HG02938 (cell line): Measurements from ENCODE around the gene SLC22A7.

Experiments used
- ATAC-seq: cut with Tn5 transposase; IDR thresholded peaks from one replicate; pipeline ENCODE4 v1.9.1; 2021; ENCODE audit warnings: mild to moderate bottlenecking, moderate library complexity; ENCODE audit not compliant: unreplicated experiment

SLC22A7 gene, protein sequence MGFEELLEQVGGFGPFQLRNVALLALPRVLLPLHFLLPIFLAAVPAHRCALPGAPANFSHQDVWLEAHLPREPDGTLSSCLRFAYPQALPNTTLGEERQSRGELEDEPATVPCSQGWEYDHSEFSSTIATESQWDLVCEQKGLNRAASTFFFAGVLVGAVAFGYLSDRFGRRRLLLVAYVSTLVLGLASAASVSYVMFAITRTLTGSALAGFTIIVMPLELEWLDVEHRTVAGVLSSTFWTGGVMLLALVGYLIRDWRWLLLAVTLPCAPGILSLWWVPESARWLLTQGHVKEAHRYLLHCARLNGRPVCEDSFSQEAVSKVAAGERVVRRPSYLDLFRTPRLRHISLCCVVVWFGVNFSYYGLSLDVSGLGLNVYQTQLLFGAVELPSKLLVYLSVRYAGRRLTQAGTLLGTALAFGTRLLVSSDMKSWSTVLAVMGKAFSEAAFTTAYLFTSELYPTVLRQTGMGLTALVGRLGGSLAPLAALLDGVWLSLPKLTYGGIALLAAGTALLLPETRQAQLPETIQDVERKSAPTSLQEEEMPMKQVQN

DNA sequence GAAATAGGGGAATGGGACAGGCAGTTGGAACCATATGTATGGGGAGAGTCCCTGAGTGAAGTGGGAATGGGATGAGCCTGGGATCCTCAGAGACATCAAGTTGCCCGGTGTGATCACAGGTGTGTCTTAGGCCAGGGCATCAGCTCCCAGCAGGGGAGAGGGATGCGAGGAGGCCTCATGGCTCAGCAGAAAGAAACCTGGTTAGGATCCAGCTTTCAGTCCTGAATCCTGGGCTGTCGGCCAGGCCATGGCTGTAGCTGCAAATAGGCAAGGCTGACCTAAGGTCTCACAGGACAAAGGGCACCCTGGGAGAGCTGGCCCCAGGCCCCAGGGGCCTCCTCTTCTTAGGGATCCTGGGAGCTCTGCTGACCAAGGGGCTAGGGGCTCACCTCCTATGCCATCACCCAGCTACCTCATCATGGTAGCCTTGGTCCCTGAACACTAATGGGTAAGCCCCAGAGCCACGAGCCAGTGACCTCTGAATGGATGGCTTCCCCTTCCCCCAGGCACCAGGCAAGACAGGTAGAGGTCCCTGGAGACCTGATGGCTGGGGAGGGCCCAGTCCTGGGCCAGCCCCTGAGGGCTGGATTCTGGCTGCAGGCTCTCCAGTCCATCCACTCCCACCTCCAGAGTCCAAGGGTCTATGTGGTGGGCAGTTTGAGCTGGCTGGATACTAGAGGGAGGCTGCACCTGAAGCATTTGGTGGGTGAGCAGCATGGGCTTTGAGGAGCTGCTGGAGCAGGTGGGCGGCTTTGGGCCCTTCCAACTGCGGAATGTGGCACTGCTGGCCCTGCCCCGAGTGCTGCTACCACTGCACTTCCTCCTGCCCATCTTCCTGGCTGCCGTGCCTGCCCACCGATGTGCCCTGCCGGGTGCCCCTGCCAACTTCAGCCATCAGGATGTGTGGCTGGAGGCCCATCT, at the start of gene SLC22A7:
Gene SLC22A7, plus strand, starts transcription at position 617 of the 921 bp plus-strand sequence. Its CDS starts 99 bp downstream, at position 716.
- no peak for ATAC-seq

DNA sequence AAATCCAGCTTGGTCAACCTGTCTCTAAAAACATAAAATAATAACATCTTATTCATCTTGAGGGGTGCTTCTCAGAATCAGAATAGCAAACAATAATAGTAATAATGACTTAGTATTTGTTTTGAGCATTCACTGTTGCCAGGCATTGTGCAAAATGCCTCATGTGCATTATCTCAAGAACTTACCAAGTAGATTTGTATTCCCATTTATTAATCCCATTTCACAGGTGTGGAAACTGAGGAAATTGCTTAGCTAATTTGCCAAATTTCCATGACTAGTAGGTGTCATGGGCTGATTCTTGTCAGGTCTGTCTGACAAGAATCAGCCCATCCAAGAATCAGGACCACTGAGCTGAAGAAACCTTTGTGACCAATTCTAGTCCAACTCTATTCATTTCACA, 49.3 kb upstream of the SLC22A7 start:
- no peak for ATAC-seq

DNA sequence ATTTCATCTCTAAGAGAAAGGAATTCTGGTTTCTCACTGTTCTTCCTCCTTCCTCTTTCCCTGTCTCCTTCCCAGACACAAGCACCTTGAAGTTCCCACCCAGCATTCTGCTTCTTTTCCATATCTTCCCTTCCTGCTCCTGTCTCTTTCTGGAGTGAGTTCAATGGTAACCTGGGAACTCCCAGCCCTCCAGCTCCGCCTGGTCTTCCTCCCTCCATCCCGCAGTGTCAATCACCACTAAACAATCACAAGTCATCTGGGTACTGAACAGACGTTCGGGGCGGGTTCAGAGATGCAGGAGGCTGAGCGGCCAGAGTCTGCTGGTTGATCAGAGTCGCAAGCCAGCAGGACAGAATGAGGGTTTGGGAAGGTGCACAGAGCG, 47.1 kb upstream of the SLC22A7 start:
- no peak for ATAC-seq

DNA sequence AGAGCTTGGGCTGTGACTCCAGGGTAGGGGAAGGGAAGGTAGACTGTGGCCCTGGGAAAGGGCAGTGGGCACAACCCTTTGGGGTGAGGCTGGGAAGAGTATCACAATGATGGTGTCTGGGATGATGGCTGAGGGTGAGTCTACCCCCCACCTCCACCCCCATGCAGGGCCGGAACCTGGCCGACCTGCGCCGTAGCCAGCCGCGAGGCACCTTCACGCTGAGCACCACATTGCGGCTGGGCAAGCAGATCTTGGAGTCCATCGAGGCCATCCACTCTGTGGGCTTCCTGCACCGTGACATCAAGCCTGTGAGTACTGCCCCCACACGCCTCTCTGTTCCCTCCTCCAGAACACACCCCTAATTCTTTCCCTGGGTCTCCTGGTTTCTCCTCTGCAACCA, 44.7 kb upstream of the SLC22A7 start:
- ATAC-seq: no peak

DNA sequence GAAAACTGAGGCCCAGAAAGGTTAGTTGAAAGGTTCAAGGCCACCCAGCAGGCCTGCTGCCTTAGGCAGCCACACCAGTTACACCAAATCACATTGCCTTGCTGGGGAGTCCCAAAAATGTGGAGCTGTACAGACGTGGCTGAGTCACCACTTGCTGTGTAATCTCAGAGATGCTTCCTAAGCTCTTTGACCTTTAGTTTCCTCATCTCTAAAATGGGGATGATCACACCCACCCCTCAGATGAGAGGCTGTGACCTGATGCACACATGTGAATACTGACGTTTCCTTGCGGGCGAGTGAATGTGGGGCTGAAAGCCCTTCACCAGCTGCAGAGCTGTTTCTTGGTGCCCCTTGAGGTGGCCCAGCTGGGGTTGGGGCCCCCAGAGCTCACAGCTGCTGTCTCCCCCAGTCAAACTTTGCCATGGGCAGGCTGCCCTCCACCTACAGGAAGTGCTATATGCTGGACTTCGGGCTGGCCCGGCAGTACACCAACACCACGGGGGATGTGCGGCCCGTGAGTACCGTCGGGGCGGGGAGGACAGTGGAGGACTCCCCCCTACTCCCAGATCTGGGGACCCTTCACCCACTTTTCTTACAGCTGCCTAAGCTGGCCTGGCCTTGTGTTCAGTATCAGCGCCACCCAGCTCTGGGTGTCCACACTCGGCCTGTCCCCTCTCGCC, 43.8 kb upstream of the SLC22A7 start:
- ATAC-seq: no peak

DNA sequence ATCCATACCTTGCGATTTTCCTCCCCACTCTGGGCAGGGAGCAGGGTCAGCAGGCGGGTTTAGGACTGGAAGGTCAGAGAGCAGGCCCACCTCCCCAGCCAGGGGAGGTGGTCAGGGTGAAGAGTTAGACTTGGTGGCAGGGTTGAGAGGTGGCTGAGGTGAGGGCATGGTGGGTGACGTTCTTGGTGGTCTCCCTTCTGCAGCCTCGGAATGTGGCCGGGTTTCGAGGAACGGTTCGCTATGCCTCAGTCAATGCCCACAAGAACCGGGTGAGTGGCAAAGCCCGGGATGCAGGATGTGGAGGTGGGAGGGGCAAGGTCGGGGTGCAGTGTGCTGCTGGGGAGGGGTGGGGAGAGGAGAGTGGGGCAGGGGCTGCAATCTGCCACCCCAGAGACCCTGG, 43.2 kb upstream of the SLC22A7 start:
- no peak for ATAC-seq

DNA sequence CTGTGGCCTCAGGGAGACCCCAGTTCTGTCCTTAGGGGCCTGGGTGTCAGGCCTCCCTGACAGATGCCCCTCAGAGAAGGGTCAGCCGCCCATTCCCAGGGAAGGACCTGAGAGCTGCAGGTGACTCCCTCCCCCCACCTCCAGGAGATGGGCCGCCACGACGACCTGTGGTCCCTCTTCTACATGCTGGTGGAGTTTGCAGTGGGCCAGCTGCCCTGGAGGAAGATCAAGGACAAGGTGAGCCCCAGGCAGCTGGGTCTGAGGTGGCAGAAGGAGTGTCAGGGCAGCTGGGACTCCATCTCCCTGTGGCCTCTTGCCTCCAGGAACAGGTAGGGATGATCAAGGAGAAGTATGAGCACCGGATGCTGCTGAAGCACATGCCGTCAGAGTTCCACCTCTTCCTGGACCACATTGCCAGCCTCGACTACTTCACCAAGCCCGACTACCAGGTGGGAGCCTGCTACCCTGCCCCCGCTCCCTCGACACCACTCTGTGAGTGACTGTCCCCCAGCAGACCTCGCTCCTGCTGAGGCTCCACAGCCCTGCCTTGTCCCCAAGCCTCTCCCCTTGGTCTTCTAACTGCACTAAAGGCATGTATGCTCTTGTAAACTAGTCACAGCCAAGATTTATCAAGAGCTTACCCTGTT, 42.5 kb upstream of the SLC22A7 start:
- no peak for ATAC-seq

DNA sequence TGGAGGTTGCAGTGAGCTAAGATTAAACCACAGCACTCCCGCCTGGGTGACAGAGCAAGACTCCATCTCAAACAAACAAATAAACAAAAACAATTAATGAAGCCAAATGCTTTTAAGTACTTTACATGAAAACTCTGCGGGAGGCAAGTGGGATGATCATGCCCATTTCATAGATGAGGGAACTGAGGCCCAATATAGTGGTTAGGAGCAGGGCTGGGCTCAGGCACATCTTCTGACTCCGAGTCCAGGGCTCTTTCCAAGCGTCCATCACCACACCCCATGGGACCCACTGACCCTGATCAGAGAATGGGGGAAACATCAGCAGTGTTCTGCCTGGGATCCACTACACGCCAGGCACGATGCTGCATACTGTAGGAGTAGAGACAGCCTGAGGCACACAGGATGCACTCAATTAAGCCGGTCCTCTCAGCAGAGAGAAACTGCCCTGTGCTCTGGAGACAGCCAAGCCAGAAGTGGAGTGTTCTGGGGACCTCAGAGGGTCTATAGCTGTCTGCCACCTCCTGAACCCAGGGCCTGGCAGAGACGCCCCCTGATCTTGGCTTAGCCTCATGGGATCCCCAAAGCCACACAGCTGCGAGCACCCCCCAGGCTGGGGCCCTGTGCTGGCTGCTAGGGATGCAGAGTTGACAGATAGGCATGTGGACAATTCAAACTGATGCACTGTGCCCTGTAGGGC, 41.2 kb upstream of the SLC22A7 start:
- ATAC-seq: no peak

DNA sequence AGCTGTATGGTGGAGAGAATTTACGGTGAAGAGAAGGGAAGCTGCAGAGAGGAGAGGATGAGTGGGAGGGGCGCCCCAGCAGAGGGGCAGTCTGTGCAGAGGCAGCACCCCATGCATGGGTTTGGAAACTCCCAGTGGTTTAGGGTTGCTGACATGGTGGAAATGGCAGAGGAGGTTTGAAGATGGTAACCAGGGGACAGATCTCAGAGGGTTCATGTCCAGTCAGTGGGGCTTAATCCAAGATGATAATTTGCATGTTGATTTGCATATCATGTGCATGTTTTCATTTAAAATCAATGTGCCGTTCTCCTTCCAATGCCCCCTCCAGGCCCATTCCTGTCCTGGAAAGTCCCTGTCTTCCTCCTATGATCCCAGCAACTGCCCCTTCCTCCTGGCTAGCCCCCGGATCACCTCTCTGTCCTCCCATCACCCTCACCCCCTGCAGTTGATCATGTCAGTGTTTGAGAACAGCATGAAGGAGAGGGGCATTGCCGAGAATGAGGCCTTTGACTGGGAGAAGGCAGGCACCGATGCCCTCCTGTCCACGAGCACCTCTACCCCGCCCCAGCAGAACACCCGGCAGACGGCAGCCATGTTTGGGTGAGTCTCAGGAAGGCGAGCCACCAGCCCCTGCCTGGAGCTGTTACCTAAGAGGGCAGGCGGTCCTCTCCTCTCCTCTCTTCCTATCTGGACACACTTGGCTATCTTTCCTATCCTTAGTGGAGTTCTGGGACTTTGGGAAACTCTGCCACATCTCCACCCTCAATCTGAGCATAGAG, 40.5 kb upstream of the SLC22A7 start:
- no peak for ATAC-seq

DNA sequence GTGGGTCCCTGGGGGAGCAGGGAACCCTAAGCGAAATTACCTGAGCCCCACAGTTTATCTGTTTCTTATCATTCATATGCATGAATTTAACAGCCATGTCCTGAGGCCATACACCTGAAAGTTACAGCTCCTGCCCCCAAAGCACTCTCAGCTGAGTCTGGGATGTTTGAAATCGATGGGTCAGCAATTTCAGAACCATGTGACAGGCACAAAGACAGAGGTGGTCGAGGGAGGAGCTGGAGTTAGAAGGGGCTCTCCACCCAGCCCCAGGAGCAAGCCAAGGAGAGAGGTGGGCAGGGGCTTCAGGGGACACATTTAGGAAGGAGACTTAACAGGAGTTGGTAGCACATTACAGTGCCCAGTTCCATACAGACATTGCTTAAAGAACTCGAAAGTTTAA, 39.9 kb upstream of the SLC22A7 start:
- ATAC-seq: no peak

DNA sequence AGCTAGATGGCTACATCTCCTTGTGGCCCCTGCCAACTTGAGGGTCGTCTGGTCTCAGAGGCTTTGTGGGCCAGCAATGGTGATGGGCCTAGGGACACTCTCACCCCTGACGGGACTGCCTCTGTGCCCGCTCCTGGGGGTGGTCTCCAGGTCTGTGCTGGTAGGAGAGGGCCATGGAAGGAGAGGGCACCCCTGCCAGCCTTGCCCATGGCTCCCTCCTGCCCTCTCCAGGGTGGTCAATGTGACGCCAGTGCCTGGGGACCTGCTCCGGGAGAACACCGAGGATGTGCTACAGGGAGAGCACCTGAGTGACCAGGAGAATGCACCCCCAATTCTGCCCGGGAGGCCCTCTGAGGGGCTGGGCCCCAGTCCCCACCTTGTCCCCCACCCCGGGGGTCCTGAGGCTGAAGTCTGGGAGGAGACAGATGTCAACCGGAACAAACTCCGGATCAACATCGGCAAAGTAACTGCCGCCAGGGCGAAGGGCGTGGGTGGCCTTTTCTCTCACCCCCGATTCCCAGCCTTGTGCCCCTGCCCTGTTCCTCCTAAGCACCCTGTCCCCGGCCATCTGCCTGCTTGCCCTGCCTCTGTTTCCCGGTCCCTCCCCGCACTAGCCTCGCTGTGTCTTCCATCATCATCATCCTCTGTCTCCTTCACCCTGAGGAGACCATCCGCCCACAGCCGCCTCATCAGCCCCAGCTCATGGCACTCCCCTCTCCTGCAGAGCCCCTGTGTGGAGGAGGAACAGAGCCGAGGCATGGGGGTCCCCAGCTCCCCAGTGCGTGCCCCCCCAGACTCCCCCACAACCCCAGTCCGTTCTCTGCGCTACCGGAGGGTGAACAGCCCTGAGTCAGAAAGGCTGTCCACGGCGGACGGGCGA, 39.0 kb upstream of the SLC22A7 start:
- ATAC-seq: no peak

DNA sequence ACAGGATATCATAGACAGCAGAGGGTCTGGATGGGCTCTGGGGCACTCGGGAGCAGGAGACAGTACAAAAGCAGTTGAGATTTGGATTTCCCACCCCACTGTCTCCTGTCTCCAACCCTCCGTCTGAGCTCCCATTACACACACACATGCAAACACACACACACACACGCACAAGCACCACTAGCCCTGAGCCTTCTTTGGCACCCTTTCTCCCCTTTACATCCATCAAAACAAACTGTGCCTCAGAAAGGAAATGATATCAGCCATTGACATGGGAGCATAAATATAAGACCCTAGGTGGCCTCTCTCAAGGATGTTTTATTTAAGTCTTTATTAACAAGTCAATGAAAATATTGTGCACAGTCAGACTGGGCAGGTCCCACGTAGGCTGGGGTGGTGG, 37.3 kb upstream of the SLC22A7 start:
- no peak for ATAC-seq

DNA sequence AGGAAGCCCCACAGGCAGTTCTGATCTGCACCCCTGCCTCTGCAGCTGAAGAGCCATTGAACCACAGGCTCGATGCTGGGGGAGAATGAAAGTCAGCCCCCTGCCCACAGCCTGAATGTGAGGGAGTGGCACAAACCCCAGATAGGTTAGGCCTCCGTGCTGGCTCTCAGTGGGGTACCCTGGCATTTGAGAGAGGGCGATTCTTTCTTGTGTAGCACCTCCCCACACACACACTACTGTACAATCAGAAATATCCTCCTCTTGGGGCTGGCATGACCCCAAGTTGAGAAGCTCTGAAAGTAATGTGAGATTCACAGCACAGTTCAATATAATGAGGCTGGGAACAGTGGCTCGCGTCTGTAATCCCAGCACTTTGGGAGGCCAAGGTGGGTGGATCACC, 36.9 kb upstream of the SLC22A7 start:
- no peak for ATAC-seq

DNA sequence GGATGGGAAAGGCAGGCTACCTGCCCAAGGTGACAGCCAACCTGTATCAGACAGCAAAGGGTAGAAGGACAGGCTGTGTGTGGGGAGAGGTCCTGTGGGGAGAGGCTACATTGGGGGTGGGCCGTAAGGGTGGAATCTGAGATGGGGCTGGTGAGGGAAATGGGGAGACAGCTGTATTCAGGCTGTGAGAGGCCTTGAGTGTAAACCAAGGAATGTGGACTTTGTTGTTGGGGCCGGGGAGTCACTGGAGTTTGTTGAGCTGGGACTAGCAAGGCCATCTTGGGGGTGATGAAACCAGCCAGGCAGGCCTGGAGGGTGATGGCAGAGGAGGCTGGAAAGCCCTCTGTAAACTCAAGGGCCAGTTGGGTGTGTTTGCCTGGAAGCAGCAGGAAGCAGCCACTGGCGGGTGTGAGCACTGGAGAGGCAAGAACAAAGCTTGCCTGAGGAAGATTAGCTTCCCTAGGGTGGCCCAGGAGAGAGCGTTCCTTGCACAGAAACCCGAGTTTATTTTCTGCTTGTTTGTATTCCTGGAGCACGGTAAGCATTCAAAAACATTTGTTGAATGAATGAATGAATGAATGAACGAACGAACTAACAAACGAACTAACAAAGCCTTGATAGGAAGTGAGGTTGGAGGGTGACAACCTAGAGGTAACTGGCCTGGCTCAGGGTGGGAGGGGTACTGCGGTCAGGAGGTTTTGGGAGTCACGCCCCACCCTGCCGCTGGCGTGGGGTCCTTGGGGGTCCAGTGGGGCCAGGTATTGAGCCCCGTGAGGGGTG, 35.9 kb upstream of the SLC22A7 start:
- ATAC-seq: no peak

DNA sequence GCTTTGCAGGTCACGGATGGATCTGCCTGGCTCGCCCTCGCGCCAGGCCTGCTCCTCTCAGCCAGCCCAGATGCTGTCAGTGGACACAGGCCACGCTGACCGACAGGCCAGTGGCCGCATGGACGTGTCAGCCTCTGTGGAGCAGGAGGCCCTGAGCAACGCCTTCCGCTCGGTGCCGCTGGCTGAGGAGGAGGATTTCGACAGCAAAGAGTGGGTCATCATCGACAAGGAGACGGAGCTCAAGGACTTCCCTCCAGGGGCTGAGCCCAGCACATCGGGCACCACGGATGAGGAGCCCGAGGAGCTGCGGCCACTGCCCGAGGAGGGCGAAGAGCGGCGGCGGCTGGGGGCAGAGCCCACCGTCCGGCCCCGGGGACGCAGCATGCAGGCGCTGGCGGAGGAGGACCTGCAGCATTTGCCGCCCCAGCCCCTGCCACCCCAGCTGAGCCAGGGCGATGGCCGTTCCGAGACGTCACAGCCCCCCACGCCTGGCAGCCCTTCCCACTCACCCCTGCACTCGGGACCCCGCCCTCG, 35.2 kb upstream of the SLC22A7 start:
- ATAC-seq: no peak

DNA sequence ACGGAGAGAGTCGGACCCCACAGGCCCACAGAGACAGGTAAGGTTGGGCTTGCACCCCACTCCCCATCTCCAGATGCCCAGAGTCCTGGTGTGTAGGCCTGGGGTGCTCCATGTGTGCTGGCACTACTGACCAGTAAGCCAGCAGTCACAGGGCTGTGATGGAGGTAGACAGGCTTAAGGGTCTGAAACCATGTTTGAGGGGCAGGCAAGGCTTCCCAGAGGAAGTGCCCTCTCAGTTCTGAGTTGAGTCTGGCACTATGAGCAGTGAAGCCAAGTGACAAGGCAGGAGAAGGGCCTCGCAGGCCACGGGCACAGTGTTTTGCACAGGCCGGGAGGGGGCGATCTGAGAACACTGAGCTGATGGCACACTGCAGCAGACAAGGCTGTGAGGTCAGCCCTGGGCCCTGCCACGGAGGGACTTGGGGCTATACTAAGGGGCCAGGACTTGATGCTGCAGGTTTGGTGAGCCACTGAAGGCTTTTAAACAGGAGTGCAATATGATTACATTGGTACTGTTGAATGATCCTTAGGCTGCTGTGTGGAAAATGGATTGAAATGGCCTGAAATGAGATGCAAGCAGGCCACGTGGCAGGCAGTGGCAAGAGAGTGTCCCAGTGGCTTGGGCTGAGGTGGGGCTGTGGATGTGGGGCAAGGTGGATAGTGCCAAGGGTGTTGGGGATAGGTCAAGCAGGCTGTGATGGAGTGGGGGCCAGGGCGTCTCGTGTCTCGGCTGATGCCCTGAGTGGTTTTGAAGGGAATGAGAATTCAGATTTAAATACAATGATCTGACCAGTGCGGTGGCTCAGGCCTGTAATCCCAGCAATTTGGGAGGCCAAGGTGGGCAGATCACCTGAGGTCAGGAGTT, 34.5 kb upstream of the SLC22A7 start:
- ATAC-seq: no peak
